Muscle layer of colon (tissue), 2 donors: ENCODE data around the gene MRAP.

Experiments used
- H3K27ac ChIP-seq: one replicate; pipeline ENCODE4 v1.7.0; 2013; ENCODE audit warnings: low read depth, mild to moderate bottlenecking, low read length, moderate library complexity
- H3K27me3 ChIP-seq, 2 donors: one replicate each; pipeline ENCODE4 v1.7.0; 2013; ENCODE audit warnings: low read length in 2 of 2, mild to moderate bottlenecking in 2 of 2; ENCODE audit not compliant: insufficient read depth in 2 of 2, control insufficient read depth in 1 of 2
- H3K36me3 ChIP-seq: one replicate; pipeline ENCODE4 v1.7.0; 2013; ENCODE audit warnings: mild to moderate bottlenecking, low read length; ENCODE audit not compliant: insufficient read depth
- H3K4me1 ChIP-seq: one replicate; pipeline ENCODE4 v1.7.0; 2013; ENCODE audit warnings: mild to moderate bottlenecking, low read length; ENCODE audit not compliant: insufficient read depth
- H3K4me3 ChIP-seq, 2 donors: one replicate each; pipeline ENCODE4 v1.7.0; 2013; ENCODE audit warnings: low read length in 2 of 2, low read depth in 1 of 2, mild to moderate bottlenecking in 1 of 2, moderate library complexity in 1 of 2
- H3K9ac ChIP-seq: one replicate; pipeline ENCODE4 v1.7.0; 2013; ENCODE audit warnings: low read length
- H3K9me3 ChIP-seq: one replicate; pipeline ENCODE4 v1.7.0; 2013; ENCODE audit warnings: mild to moderate bottlenecking, low read length
- donor health status: abdominal sarcoma.
- donor health status: Adenocarcinoma of cecum.

Gene MRAP

GRCh38 chr21:32337206-32337605 is 38.6 kb downstream of the MRAP start:
- Histone ChIP-seq H3K27ac (no peak overlapping the region), H3K36me3 (peaks cover 40% of the 10 kb centered on the region), H3K27me3 (no peaks in the 10 kb centered on the region), H3K4me1 (no peaks in the 10 kb centered on the region), H3K4me3 (no peak overlapping the region), H3K9ac (no peak overlapping the region), H3K9me3 (no peaks in the 10 kb centered on the region)

DNA sequence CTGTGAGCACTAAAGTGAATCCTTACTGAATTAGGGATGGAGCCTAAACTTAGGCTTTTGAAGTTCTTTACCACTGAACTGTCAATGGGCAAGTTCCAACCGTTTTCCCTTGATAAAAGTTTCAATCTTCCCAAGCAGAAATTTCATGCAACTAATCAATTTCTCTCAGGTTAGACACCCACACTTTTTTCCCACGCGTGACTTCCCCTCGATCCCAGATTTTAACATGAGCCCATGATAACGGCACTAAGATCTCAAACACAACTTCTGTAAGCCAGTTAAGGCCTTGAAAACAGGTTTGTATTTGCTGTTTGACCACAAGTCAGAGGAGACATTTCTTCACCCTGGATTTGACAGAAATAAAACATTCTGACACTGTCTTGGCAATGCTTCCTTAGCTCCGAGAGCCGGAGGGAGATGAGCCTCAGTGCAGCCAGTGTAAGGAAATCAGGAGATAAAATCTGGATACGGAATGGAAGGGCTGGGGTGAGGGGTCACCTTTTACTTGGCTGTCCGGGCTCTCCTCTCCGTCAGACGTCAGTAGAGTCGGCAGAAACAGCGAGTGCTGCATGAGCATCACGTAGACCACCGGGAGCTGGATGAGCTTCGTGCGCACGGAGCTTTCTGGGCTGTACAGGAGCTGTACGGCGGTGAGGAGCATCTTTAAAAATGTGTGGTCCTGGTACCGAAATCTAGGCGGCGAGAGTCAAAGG is 39.7 kb downstream of the MRAP start:
- H3K27ac ChIP-seq = no peak overlapping the region
- no peaks in the 10 kb centered on the region for H3K9me3 ChIP-seq
- no peak overlapping the region for H3K9ac ChIP-seq
- peaks cover 34% of the 10 kb centered on the region for H3K36me3 ChIP-seq
- H3K4me1 ChIP-seq = no peaks in the 10 kb centered on the region
- no peak overlapping the region for H3K4me3 ChIP-seq
- no peaks in the 10 kb centered on the region for H3K27me3 ChIP-seq

DNA sequence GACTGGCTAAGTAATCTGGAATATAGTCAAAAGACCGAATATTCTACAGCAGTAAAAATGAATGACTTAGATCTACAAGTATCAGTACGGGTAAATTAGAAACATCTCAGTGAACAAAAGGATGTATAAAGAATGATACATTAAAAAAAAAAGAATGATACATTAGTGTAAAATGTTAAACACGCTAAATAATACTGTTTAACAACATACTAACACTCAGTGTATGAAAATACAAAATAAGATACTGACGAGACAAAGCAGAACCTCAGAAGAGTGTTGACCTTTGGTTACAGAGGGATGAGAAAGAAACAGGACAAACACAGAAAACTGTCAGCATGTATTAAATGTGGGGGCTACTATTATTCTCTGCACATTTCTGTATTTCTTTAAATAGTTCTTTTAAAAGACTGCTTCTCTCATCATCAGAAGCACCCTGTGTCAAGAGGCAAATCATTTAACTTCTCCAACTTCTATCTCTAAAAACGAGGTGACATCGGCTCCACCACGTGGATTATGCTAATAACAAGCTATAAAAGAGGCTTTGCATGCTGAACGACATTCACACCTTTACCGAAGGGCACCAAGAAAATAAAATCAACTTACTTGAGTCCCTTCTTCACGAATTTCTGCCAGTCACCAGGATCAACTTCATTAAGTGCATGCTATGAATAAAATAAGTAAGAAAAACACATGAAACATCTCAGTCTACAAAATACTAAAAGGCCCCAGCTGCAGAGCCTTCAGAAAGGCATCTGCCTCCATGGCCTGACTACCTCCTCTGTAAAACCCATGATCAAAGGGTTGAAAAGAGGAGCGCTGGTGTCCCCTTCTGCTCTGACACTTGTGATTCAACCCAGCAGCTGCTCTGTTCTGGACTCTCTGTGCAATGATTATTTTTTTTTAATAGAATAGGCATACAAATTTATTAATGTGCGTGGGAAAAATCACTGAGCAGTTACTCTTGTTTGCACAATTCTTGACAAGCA is 42.5 kb downstream of the MRAP start:
- no peaks in the 10 kb centered on the region for H3K9me3 ChIP-seq
- peaks cover 56% of the 10 kb centered on the region for H3K36me3 ChIP-seq
- no peaks in the 10 kb centered on the region for H3K4me1 ChIP-seq
- no peak overlapping the region for H3K4me3 ChIP-seq
- H3K27me3 ChIP-seq = no peaks in the 10 kb centered on the region
- no peak overlapping the region for H3K27ac ChIP-seq
- H3K9ac ChIP-seq = no peak overlapping the region

GRCh38 chr21:32346951-32347350 is 48.3 kb downstream of the MRAP start:
- no peak overlapping the region for H3K9ac ChIP-seq
- no peaks in the 10 kb centered on the region for H3K27me3 ChIP-seq
- H3K4me3 ChIP-seq = no peak overlapping the region
- H3K27ac ChIP-seq = no peak overlapping the region
- H3K9me3 ChIP-seq = no peaks in the 10 kb centered on the region
- H3K4me1 ChIP-seq = no peaks in the 10 kb centered on the region
- peaks cover 82% of the 10 kb centered on the region for H3K36me3 ChIP-seq

- no peaks in the 10 kb centered on the region for H3K9me3 ChIP-seq
- H3K4me1 ChIP-seq = no peaks in the 10 kb centered on the region
- no peaks in the 10 kb centered on the region for H3K27me3 ChIP-seq
- H3K27ac ChIP-seq = no peak overlapping the region
- H3K36me3 ChIP-seq = peaks cover 86% of the 10 kb centered on the region
- H3K4me3 ChIP-seq = no peak overlapping the region
- H3K9ac ChIP-seq = no peak overlapping the region
Measured at GRCh38 chr21:32347351-32347750, 48.7 kb downstream of the MRAP start.

- Histone ChIP-seq H3K27me3 (no peaks in the 10 kb centered on the region), H3K9me3 (no peaks in the 10 kb centered on the region), H3K9ac (no peak overlapping the region), H3K4me3 (no peak overlapping the region), H3K27ac (no peak overlapping the region), H3K36me3 (peaks cover 90% of the 10 kb centered on the region), H3K4me1 (no peaks in the 10 kb centered on the region)
Measured at GRCh38 chr21:32347977-32348376, 49.3 kb downstream of the MRAP start.

GRCh38 chr21:32348604-32349332 is 50.1 kb downstream of the MRAP start:
- Histone ChIP-seq H3K4me1 (no peaks in the 10 kb centered on the region), H3K36me3 (peaks cover 91% of the 10 kb centered on the region), H3K27me3 (no peaks in the 10 kb centered on the region), H3K4me3 (no peak overlapping the region), H3K9ac (no peak overlapping the region), H3K27ac (no peak overlapping the region), H3K9me3 (no peaks in the 10 kb centered on the region)

- Histone ChIP-seq H3K27me3 (no peaks in the 10 kb centered on the region), H3K4me1 (no peaks in the 10 kb centered on the region), H3K9me3 (no peaks in the 10 kb centered on the region), H3K36me3 (peaks cover 94% of the 10 kb centered on the region), H3K9ac (no peak overlapping the region), H3K27ac (no peak overlapping the region), H3K4me3 (no peak overlapping the region)
Measured at GRCh38 chr21:32349333-32349944, 50.8 kb downstream of the MRAP start.

GRCh38 chr21:32350211-32350980 is 51.7 kb downstream of the MRAP start:
- H3K9ac ChIP-seq = no peak overlapping the region
- no peaks in the 10 kb centered on the region for H3K27me3 ChIP-seq
- no peak overlapping the region for H3K4me3 ChIP-seq
- H3K27ac ChIP-seq = no peak overlapping the region
- H3K36me3 ChIP-seq = peaks cover 94% of the 10 kb centered on the region
- H3K4me1 ChIP-seq = no peaks in the 10 kb centered on the region
- no peaks in the 10 kb centered on the region for H3K9me3 ChIP-seq

DNA sequence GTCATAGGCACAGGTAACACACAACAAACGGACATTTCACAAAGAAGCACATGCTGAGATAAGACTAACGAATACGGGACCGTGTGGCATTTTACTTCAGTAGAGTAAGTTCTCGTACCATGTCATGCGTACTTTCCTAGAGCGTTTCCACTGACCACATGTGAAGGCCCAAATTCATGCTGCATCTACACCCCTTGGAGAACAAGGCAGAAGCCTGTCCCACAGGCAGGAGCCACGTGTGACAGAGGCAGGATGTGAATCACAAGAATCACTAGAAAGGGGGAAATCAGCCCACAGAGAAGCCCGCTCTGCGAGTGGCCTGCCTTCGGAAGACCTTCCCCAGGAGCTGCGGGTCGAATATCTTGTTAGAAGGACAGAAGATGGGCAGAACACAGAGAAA is 52.3 kb downstream of the MRAP start:
- Histone ChIP-seq H3K27ac (no peak overlapping the region), H3K27me3 (no peaks in the 10 kb centered on the region), H3K9ac (no peak overlapping the region), H3K36me3 (peaks cover 94% of the 10 kb centered on the region), H3K4me3 (no peak overlapping the region), H3K4me1 (no peaks in the 10 kb centered on the region), H3K9me3 (no peaks in the 10 kb centered on the region)
